22Rv1 (cell line): Measurements from ENCODE around the gene KIF1C.

Experiments
- H3K27ac ChIP-seq: fragments of 450-650 bp; 2 replicates; pipeline ENCODE4 v1.5.1; 2017
- CTCF ChIP-seq: fragments of 450-650 bp; IDR thresholded peaks from 2 replicates; pipeline ENCODE4 v1.5.1; 2017; ENCODE audit warnings: mild to moderate bottlenecking
- ZFX ChIP-seq: fragments of 450-650 bp; IDR thresholded peaks from 2 replicates; pipeline ENCODE4 v1.6.1; 2017; ENCODE audit warnings: antibody characterized with exemption, borderline replicate concordance

Gene KIF1C

GRCh38 chr17:5011928-5012327 is 14.2 kb downstream of the KIF1C start:
- TF ChIP-seq CTCF: no peak
- no peak for TF ChIP-seq ZFX

GRCh38 chr17:5014357-5014756 is 16.6 kb downstream of the KIF1C start:
- TF ChIP-seq CTCF (no peak), ZFX (no peak)
- no peak overlapping the region for H3K27ac ChIP-seq

More at GRCh38 chr17:5011928-5012327, 14.2 kb downstream of the KIF1C start:
- H3K27ac ChIP-seq: no peak overlapping the region

GRCh38 chr17:5019475-5019956 is 21.8 kb downstream of the KIF1C start:
- H3K27ac ChIP-seq: no peak overlapping the region
- no peak for TF ChIP-seq CTCF
- no peak for TF ChIP-seq ZFX

GRCh38 chr17:5020502-5021023 is 22.8 kb downstream of the KIF1C start:
- H3K27ac ChIP-seq: no peak overlapping the region
- no peak for TF ChIP-seq ZFX
- no peak for TF ChIP-seq CTCF

GRCh38 chr17:5022171-5022711 is 24.5 kb downstream of the KIF1C start:
- no peak overlapping the region for H3K27ac ChIP-seq
- TF ChIP-seq ZFX: no peak
- no peak for TF ChIP-seq CTCF

- no peak overlapping the region for H3K27ac ChIP-seq
- TF ChIP-seq ZFX (no peak), CTCF (no peak)
Observed at GRCh38 chr17:5023588-5024147, 25.9 kb downstream of the KIF1C start.

- H3K27ac ChIP-seq: no peak overlapping the region
- no peak for TF ChIP-seq ZFX
- TF ChIP-seq CTCF: no peak
Observed at GRCh38 chr17:5024604-5025003, 26.9 kb downstream of the KIF1C start.
